GM19351 (cell line): ENCODE data around the gene HYAL3.

Experiments
- ATAC-seq: cut with Tn5 transposase; IDR thresholded peaks from one replicate; pipeline ENCODE4 v1.9.1; 2021; ENCODE audit warnings: mild to moderate bottlenecking, moderate library complexity; ENCODE audit not compliant: unreplicated experiment

The HYAL3 gene

GRCh38 chr3:50330330-50330729 lies 31.1 kb upstream of the HYAL3 start:
- no peak for ATAC-seq

DNA sequence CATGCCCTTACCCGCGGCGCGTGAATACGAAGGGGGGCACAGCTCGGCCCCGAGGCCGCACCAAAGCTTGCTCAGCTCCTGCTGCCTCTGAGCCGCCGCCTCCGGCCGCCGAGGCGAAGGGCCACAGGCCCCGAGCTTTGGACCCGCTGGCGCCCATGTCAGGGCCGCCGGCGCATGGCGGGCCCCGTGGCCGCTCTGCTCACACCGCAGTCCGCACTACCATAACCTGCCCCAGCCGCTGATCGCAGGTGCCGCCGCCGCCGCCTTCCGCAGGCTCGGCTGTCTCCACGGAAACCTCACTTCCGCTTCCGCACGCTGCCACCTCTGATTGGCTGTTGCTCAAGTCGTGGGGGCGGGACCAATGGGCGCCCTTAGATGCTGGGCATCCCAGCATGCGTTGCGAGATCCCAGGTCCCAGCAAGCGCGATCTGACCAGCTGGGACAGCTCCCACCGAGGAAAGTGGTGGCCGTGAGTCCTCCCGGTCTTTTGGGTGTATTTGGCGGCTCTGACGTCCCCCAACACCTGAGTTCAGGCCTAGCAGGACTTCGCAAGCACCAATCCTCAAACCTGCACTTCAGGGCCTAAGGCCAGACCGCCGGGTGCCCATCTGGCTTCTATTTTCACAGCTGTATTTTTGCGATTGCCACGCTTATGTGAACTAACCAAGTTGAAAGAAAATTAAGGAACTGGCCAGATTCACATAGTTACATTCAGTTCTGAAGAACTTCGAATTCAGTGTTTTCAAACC lies 28.9 kb upstream of the HYAL3 start, which contains the start of gene TUSC2:
TSS of gene TUSC2 (minus strand) at position 281 of the 749 bp plus-strand sequence. CDS start at position 157, 124 bp downstream.
- ATAC-seq = peak; percentile 92

- ATAC-seq = no peak
These were observed 27.9 kb upstream of the HYAL3 start for GRCh38 chr3:50327129-50327528.

- ATAC-seq = no peak
These were observed 27.0 kb upstream of the HYAL3 start for GRCh38 chr3:50326182-50326541.

- no peak for ATAC-seq
These were observed 26.4 kb upstream of the HYAL3 start for GRCh38 chr3:50325497-50326181.

DNA sequence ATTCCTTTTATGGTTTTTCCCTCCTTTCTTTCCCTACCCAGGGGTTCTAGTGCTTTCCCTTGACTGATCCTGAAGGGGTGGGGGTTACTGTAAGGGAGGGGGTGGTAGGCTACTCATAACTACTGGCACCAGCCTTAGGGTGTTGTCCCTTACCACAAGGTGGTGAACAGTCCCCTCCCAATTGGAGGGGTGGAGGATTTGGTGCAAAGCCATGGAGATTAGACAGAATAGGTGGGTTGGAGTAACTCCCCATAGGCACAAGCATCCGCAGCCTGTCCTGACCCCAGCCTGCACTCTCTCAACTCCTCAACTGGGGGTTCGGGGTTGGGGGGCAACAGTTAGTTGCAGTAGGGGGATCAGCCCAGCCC lies 25.9 kb upstream of the HYAL3 start:
- no peak for ATAC-seq

DNA sequence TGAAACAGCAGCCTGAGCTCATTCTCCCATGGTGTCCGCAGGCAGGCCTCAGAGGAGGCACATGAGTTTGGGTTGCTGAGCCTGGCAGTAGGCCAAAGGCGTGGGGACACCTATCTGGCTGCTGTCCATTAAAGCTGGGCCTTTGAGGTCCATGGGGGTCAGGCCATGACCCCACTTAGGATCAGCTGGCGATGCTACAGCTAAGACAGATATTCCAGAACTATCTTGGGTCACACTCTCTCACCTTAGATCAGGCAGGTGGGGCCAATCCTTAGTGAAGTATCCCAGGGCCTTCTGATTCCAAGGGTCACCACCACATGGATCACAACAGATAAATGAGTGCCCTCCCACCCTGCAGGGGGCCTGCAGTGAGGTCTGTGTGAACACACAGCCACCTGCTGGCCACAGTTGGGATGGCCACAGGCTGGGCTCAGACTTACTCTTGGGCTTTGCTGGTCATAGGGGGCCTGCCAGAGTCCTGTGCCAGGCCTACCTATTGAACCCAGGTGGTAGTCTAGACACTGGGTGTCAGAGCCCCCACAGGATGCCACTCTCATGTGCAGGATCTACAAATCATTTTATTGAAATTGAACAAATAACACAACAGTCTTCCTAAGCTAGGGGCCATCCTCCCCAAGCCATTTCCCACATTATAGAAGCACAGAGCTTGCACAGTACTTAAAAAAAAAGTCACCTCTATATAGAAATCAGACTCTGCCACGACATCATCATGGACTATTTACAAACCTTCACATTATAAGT lies 25.3 kb upstream of the HYAL3 start:
- no peak for ATAC-seq

GRCh38 chr3:50323614-50324199 lies 24.5 kb upstream of the HYAL3 start:
- ATAC-seq = no peak

DNA sequence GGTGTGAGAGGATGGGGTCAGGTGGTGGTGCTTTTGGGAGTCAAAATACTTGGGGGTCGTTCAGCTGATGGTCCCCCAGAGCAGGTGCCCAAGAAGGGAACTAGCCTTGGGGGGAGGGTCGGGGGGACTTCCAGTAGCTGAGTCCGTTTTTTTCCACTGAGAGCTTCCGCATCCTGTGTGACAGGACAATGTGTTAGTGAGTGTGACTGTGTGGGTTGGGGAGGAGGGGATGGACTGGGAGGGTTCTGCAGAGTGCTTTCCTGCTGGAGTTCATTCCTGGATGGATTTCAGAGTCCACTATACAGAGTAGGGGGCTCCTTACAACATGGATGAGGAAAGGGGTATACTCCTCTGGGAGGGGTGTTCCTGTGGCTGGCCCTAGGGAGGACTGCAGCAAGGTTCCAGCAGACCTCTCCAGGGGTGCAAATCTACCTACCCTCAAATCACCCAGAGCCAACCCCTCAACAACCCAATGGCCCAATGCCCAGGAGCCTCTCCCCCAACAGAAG lies 23.9 kb upstream of the HYAL3 start:
- no peak for ATAC-seq

- no peak for ATAC-seq
These were observed 23.3 kb upstream of the HYAL3 start, which contains the start of gene HYAL2 for GRCh38 chr3:50322386-50323091. TSS of gene HYAL2 (minus strand) at chr3:50322745. CDS start at chr3:50320489, 2,256 bp downstream.

DNA sequence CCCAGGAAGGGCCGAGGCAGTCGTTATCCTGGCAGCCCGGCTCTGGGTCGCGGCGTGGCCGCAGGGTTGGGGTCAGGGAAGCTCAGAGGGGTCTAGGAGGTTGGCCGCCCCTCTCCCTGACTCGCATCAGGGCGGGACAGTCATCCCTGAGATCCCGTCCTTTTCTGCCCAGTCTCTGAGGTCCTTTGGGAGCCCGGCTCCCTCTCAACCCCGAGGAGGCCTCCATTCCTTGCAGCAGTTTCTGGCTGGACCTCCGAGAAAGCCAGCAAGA lies 22.8 kb upstream of the HYAL3 start:
- ATAC-seq = no peak

- ATAC-seq = peak; percentile 70
These were observed 22.3 kb upstream of the HYAL3 start for GRCh38 chr3:50321336-50322114.

DNA sequence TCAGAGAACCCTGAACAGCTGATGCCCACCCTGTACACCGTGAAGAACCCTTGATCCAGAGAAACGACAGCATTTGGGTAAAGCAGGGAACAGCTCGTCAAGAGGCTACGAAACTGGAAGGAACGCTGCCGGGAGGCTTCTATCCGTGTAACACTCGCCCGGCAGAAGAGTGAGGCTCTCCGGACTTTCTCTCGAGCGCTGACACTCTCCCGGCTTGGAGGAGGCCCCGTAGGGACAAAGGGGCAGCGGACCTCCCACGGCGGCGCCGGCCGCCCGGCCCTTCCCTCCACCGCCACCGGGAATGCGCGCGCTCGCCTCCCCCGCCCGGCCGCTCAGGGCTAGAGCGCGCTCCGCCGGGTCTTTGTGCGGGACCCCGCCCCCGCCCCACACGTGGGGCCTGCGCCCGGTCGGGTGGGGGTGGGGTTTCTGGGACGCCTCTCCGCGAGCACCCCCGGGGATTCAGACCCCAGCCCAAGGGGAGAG lies 21.7 kb upstream of the HYAL3 start:
- peak; percentile 40 for ATAC-seq

DNA sequence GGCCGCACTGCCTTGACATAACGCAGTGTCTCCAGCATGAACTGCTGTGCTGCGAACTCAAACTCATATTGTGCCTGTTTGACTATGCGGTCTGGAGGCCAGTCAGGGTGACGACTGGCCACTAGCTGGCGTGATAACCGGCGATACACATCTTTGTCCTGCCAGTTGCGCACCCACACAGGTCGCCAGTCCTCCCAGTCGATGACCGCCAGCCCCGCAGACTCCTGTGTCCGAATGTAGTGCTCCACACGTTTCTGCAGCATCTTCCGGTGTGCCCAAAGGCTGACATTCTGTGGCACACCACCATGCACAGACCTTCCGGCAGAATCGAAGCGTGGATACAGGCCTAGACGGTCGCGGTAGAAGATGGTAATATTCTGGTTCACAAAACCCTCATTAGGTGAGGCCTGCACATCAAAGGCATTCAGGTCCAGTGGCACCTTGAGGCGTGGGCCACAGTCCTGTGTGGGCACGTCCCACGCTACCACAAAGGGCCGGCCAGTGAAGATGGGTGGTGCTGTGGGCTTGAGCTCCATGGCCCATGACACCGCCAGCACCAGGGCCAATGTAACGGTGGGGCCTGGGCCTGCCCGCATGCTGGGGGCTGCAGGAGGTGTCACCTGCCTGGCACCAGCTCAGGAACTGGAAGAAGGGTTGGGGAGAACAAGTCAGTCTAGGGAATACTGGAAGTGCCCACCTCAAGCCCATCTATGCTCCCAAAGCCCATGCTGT lies 20.9 kb upstream of the HYAL3 start:
- ATAC-seq = no peak

GRCh38 chr3:50319181-50319893 lies 20.1 kb upstream of the HYAL3 start:
- no peak for ATAC-seq

DNA sequence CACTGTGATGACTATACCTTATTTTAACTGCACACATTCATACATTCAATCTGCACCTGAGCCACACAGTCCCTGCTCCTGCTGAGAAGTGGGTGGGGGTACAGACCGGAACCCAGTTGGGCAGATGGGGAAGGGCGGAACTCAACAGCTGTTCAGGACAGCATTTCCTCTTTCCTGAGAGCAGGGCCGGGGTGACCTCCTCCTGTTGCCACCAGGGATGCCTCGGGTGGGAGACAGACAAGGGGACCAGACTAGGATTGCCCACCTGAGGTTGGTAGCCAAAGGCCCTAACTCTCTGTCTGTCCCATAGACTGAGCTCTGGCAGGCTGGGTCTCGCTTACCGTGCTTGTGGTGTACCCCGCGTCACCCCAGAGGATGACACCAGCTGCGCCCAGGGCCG lies 19.4 kb upstream of the HYAL3 start:
- no peak for ATAC-seq

DNA sequence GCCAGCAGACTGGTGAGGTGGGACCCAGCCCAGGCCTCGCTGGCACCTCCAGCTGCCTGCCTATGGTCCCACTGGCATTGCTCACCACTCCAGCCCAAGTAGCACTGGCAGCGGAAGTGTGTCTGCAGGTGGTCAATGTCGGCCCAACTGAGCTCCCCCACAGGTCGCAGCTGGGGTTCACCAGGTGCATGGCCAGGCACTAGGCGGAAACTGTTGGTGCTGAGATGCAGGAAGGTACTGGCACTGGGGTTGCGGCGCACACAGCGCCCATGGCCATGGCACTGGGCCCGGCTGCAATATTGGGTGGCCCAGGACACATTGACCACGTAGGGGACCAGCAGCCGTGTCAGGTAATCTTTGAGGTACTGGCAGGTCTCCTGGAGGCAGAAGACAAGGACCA lies 19.0 kb upstream of the HYAL3 start:
- no peak for ATAC-seq

DNA sequence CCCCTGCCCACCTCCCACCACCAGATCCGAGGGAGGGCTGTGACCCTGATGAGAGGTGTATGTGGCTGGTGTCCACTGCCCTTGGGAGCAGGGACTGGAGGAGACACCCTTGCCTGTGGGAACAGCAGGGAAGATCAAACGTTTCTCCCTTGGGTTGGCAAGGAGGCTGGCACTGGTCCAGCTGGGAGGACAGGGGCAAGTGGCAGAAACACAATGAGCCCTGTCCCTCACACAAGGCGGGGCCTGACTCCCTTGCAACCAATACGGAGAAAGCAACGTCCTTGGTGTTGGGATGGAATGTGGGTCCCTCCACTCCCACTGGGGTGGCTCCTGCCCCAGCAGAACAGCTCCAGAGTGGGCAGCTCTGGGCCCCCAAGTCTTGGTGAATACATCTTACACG lies 18.1 kb upstream of the HYAL3 start:
- ATAC-seq = no peak
